Hepatocyte (in vitro differentiated cells): ENCODE measurements around the gene MMP28. TPM values are rescaled to one million over a fixed set of nuclear protein-coding genes. Genes with fewer than 3 reads are reported as not detected.
A peak's percentile ranks its signal among the peaks of the same experiment; 100 is the strongest.

Source experiments
- DNase-seq: peaks from one replicate; pipeline ENCODE4 v3.0.0-alpha.2; 2016; ENCODE audit warnings: low spot score
- H2AFZ ChIP-seq: fragments of 200-600 bp; sonication (generic); 2 replicates; pipeline ENCODE4 v1.6.0; 2016; ENCODE audit warnings: antibody characterized with exemption, mild to moderate bottlenecking
- H3K27ac ChIP-seq: fragments of 200-600 bp; sonication (generic); 2 replicates; pipeline ENCODE4 v1.5.1; 2016; ENCODE audit warnings: mild to moderate bottlenecking
- H3K27me3 ChIP-seq: fragments of 200-600 bp; sonication (generic); 2 replicates; pipeline ENCODE4 v1.6.1; 2016
- H3K36me3 ChIP-seq: fragments of 200-600 bp; sonication (generic); replicated peaks from 2 replicates; pipeline ENCODE4 v1.5.1; 2016; ENCODE audit warnings: low read depth; ENCODE audit not compliant: insufficient read depth
- H3K4me1 ChIP-seq: fragments of 200-600 bp; sonication (generic); 2 replicates; pipeline ENCODE4 v1.5.1; 2016; ENCODE audit warnings: mild to moderate bottlenecking, moderate library complexity; ENCODE audit not compliant: insufficient read depth
- H3K4me2 ChIP-seq: fragments of 200-600 bp; sonication (generic); 2 replicates; pipeline ENCODE4 v1.6.0; 2016
- H3K4me3 ChIP-seq: fragments of 200-600 bp; sonication (generic); 2 replicates; pipeline ENCODE4 v1.5.1; 2016; ENCODE audit warnings: mild to moderate bottlenecking
- H3K79me2 ChIP-seq: fragments of 200-600 bp; sonication (generic); 2 replicates; pipeline ENCODE4 v1.6.0; 2017; ENCODE audit warnings: mild to moderate bottlenecking
- H3K9me2 ChIP-seq: fragments of 200-600 bp; sonication (generic); replicated peaks from 2 replicates; pipeline ENCODE4 v1.6.0; 2017; ENCODE audit warnings: mild to moderate bottlenecking; ENCODE audit not compliant: insufficient read depth
- H3K9me3 ChIP-seq: fragments of 200-600 bp; sonication (generic); 2 replicates; pipeline ENCODE4 v1.5.1; 2016; ENCODE audit warnings: low read depth, mild to moderate bottlenecking
- H4K20me1 ChIP-seq: fragments of 200-600 bp; sonication (generic); 2 replicates; pipeline ENCODE4 v1.6.0; 2016; ENCODE audit warnings: mild to moderate bottlenecking; ENCODE audit not compliant: insufficient read depth, poor library complexity, severe bottlenecking
- EZH2 ChIP-seq: fragments of 200-600 bp; sonication (generic); IDR thresholded peaks from 2 replicates; pipeline ENCODE4 v1.6.1; 2016; ENCODE audit warnings: antibody characterized with exemption, mild to moderate bottlenecking, borderline replicate concordance
- EZH2phosphoT487 ChIP-seq: fragments of 200-600 bp; sonication (generic); IDR thresholded peaks from one replicate; pipeline ENCODE4 v1.6.1; 2018; ENCODE audit warnings: antibody characterized with exemption, mild to moderate bottlenecking, low read depth, moderate library complexity; ENCODE audit not compliant: unreplicated experiment, severe bottlenecking
- WGBS: methylation state at CpG from one replicate; pipeline ENCODE4 v1.1.6; 2016; ENCODE audit warnings: low lambda C conversion rate; ENCODE audit errors: missing lambda C conversion rate; 5-methylcytosine and 5-hydroxymethylcytosine counted together
- polyA plus RNA-seq: library from polyadenylated mRNA; unstranded; fragments of >200 nt; fragmentation: Nextera tagmentation; extraction: Ambion mirVana; gene quantifications from 2 replicates; pipeline ENCODE4 v1.2.1, GENCODE V29; 2016
- total RNA-seq: library from RNA; depleted of rRNA; stranded (reverse); fragments of >200 nt; gene quantifications from 2 replicates; pipeline ENCODE4 v1.2.3, GENCODE V29; 2014
- TF ChIP-seq, protein P1 (sequence below): fragments of 200-600 bp; sonication (generic); IDR thresholded peaks from 2 replicates; pipeline ENCODE4 v1.5.1; 2016; ENCODE audit warnings: antibody characterized with exemption, mild to moderate bottlenecking; ENCODE audit not compliant: poor library complexity

The MMP28 gene
- total and polyA plus RNA-seq, 2 experiments from 2014 or later, result 12.0 to 18.0 TPM

DNA sequence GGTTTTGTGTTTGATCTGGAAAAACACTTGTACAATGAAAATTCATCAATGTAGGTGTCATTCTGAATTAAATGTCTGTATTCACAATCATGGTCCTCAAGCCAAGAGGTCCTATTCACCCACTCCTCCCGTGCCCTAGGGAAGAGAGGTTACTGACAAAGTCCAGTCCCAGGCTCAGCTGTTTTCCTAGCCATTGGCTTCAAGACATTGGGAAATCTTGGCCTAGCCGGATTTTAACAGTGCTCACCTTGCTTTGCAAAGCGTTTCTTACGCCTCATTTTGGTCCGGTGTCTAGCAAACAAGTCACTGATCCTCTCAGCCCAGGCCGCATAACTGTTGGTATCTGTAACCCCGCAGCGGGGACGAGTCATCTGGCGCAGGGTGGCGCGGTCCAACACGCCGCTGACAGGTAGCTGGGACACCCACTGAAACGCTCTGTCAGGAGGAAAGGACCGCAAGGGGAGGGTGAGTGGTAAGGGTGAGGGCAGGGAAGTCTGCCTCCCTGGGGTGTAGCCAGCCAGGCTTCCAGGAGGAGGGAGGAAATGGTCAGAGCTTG, 16.7 kb downstream of the MMP28 start:
- Histone ChIP-seq H3K9me3 (no peaks in the 10 kb centered on the region), H3K4me3 (no peak overlapping the region), H3K36me3 (no peaks in the 10 kb centered on the region), H4K20me1 (no peaks in the 10 kb centered on the region), H3K4me2 (no peak overlapping the region), H3K4me1 (peaks cover 36% of the 10 kb centered on the region), H3K9me2 (no peaks in the 10 kb centered on the region), H3K27ac (peak overlapping the region; percentile 36), H3K27me3 (no peaks in the 10 kb centered on the region), H2AFZ (no peak overlapping the region), H3K79me2 (no peaks in the 10 kb centered on the region)
- no peak for DNase-seq
- TF ChIP-seq, protein P1, sequence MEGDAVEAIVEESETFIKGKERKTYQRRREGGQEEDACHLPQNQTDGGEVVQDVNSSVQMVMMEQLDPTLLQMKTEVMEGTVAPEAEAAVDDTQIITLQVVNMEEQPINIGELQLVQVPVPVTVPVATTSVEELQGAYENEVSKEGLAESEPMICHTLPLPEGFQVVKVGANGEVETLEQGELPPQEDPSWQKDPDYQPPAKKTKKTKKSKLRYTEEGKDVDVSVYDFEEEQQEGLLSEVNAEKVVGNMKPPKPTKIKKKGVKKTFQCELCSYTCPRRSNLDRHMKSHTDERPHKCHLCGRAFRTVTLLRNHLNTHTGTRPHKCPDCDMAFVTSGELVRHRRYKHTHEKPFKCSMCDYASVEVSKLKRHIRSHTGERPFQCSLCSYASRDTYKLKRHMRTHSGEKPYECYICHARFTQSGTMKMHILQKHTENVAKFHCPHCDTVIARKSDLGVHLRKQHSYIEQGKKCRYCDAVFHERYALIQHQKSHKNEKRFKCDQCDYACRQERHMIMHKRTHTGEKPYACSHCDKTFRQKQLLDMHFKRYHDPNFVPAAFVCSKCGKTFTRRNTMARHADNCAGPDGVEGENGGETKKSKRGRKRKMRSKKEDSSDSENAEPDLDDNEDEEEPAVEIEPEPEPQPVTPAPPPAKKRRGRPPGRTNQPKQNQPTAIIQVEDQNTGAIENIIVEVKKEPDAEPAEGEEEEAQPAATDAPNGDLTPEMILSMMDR, result no peak
- TF ChIP-seq EZH2 (no peak), EZH2phosphoT487 (no peak)
- WGBS, result 86% methylated on average over 16 of the region's 16 CpGs

DNA sequence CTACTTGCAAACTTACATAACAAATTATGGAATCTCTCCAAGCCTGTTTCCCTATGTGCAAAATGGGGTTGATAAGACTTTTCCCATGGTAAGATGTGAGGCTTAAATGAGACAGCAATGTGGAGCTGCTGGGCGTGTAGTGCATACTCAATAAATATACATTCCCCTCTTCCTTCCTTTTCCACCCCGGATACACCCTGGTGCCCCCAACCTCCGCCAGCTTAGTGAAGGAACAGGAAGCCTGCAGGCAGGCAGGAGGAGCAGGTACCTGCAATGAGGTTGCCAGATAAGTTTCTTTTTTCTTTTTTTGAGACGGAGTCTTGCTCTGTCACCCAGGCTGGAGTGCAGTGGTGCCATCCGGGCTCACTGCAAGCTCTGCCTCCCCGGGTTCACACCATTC, 19.9 kb downstream of the MMP28 start:
- Histone ChIP-seq H3K27me3 (no peaks in the 10 kb centered on the region), H3K36me3 (no peaks in the 10 kb centered on the region), H3K9me3 (no peaks in the 10 kb centered on the region), H4K20me1 (no peaks in the 10 kb centered on the region), H3K4me1 (peaks cover 33% of the 10 kb centered on the region), H3K27ac (no peak overlapping the region), H2AFZ (no peak overlapping the region), H3K4me2 (no peak overlapping the region), H3K9me2 (no peaks in the 10 kb centered on the region), H3K79me2 (no peaks in the 10 kb centered on the region), H3K4me3 (no peak overlapping the region)
- WGBS, result 81% methylated on average over 6 of the region's 6 CpGs
- TF ChIP-seq, protein P1, result no peak
- no peak for TF ChIP-seq EZH2
- no peak for TF ChIP-seq EZH2phosphoT487
- no peak for DNase-seq

DNA sequence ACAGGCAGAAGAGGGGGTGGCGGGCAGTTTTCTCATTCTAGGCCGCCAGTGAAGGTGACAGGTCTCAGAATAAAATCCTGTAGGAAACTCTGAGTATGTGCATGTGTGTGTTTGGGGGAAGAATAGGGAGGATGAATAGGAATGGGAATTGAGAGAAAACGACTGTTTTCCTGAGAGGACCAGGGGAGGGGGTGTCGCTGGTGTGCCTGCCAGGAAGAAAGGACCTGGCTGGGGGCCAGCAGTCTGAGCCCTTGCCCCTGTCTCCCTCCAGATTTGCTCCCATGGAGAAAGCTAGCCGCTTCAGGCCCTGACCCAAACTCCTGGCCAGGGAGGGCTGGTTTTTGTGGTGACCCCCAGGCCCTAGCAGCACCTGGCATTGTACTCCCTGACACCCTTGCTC, 20.4 kb downstream of the MMP28 start:
- Histone ChIP-seq H4K20me1 (no peaks in the 10 kb centered on the region), H3K4me1 (peaks cover 33% of the 10 kb centered on the region), H3K4me2 (peak overlapping the region; percentile 33), H3K36me3 (no peaks in the 10 kb centered on the region), H3K79me2 (no peaks in the 10 kb centered on the region), H3K27me3 (no peaks in the 10 kb centered on the region), H3K27ac (peak overlapping the region; percentile 65), H3K9me3 (no peaks in the 10 kb centered on the region), H3K9me2 (no peaks in the 10 kb centered on the region), H3K4me3 (no peak overlapping the region), H2AFZ (no peak overlapping the region)
- WGBS, result 57% methylated on average over 5 of the region's 5 CpGs
- DNase-seq, result no peak
- TF ChIP-seq, protein P1, result no peak
- TF ChIP-seq EZH2 (no peak), EZH2phosphoT487 (no peak)
